ENCODE measurements around the gene ABLIM2.

ABLIM2 gene

DNA sequence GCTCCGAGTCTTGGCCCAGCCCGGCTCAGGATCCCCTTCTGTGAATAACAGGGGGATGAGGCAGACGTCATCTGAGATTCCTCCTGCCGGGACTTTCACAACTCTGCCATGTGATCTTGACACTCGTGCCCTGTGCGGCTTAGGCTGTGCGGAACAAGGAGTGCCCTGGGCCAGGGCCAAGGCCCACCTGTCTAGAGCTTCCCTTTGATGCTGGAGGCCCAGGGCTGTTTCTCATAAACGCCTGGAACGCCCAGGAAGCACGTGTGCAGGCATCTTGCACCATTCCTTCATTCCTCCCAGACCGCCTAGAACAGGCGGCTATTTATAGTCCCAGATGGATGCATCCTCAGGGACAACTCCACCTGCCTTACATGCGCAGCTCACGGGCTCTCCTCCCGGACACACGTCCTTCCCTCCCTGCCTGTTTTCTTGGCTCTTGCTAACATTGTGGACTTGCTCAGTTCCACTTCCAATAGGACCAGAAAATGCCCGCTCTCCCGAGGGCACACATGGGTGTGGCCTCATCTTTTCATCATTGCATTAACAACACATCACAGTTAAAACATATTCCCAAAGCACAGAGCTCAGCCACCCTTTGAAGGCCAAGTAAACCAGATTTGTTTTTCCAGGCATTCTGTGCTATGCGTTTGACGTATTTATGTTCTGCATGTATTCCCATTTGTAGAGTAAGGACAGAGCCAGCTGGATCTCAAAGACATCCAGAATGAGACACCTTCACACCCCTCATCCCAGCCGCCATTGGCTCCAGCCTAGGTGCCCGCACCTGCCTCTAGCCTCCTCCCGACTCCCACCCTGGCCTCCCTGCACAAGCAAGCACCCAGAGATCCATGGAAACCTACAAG lies 57.2 kb downstream of the ABLIM2 start:
- no peak for DNase-seq

DNA sequence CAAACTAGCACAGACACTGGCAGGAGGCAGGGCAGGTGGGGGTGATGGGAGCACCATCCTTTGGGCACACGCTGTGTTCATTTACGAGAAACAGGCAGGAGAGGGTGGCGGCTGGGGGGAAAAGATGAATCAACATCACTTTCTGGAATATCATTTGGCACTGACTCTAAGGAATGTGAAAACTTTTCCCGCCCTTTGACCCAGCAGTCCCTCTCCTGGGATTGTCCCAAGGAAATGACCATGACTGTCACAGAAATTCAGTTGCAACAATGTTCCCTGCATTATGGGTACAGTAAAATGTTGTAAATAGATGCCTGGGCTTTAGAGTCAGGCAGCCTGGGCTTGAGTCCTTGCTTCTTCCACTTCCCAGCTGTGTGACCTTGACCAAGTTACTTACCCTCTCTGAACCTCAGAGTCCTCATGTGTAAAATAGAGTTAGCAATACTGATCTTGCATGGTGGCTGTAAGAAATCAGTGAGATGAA lies 58.6 kb downstream of the ABLIM2 start:
- no peak for DNase-seq

DNA sequence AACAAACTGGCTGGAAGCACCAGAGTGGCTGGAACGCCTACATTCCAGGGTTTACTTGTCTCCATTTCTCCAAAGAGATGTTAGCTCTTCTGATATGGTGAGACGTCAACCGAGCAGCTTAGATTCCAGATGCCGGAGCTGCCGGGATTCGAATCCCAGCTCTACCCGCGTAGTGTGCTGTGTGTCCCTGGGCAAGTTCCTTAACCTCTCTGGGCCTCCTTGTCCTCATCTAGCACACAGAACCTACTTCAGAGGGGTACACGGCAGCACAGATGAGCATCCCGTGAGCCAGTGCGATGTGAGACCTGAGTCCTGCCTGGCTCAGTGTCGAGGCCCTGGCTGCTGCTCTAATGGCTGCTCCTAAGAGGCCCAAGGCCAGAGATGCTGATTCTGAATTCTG lies 60.1 kb downstream of the ABLIM2 start:
- DNase-seq: no peak

DNA sequence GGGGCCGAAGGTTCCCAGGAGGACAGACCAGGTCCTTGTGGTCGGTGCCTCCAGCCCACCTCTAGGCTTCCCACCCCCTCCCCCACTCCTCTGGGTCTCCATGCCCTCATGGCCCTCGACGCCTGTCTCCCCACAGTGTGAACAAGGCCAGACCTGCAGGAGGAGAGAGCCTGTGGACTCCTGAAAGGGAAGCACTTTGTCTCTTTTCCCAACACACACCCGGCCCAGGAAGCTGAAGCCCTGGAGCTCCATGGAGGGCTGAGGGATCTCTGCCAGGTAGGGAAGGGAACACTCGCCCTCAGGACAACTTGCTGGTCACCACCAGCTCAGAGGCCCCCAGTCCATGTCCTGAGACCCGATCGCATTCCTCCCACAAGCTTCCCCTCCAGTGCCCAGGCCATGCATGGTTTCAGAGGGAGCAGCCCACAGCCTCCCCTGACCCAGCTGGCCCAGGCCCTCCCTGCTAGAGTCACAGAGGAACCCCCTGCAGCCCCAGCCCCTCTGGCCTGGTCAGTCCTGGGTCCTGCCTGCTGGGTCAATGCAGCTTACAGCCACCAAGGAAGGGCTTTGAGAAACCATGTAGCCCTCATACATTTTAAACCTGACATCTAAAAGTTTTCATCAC lies 60.8 kb downstream of the ABLIM2 start:
- DNase-seq: no peak

DNA sequence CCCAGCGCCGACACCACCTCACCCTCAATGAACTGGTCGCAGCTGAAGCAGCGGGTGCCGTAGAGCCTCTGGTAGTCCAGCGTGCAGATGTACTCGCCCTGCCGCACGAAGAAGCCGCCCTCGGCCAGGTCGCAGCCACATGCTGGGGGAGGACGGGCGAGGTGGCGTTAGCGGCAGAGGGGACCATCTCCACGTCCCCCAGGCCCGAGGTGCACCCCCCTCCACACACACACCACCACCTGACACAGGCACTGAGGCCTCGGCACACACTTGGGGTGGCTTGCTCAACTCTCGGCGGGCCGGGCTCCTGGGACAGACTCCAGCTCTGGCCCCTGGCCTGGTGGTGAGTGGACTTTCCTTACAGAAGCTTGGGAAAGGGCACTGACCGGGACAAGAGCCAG lies 61.5 kb downstream of the ABLIM2 start:
- DNase-seq: no peak

DNA sequence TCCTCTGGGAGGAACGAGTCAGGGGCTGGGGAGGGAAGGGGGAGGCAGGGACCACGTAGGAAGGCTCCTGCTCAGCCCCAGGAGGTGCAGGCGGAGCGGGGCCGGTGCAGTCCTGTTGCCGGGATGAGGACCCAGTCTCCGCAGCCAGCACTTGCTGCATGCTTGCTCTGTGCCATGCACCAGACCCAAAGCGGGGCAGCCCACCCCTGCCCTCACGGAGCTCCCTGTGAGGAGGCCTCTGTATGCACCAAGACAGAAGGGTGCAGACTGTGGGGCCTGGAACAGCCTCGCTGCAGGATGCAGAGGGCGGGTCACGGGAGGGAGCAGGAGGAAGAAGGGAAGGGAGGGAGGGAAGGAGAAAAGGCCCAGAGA lies 61.9 kb downstream of the ABLIM2 start:
- no peak for DNase-seq

DNA sequence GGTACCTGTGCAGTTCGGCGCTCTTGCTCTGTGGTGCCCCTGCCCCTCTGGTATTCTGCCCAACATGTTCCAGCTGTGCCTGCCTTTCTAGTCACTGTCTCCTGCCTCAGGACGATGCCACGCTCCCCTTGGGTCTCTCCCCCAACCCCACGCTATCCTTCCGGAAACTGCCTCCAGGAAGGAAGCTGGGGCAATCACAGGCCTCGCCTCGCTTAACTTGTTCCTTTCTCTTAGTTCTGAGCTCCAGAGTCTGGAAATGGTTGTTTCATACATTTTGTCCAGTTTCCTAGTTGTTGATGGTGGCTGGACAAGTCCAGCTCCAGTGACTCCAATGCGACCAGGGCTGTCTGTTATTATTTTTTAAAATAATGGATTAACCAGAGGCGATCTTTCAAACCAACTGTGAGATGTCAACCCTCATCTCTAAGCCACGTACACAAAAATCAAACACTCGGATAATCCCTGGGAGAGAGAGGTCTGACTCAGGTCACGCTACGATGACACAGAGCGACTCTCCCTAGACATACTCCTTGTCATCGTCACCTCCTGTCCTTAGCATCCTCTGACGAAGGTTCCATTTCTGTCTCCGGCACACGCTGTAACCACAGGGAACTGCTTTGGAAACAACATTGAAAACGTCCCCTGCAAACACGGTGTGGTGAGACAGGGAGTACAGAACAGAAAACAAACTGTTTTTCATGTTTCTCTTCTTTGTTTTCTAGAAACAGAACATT lies 62.5 kb downstream of the ABLIM2 start:
- DNase-seq: no peak

DNA sequence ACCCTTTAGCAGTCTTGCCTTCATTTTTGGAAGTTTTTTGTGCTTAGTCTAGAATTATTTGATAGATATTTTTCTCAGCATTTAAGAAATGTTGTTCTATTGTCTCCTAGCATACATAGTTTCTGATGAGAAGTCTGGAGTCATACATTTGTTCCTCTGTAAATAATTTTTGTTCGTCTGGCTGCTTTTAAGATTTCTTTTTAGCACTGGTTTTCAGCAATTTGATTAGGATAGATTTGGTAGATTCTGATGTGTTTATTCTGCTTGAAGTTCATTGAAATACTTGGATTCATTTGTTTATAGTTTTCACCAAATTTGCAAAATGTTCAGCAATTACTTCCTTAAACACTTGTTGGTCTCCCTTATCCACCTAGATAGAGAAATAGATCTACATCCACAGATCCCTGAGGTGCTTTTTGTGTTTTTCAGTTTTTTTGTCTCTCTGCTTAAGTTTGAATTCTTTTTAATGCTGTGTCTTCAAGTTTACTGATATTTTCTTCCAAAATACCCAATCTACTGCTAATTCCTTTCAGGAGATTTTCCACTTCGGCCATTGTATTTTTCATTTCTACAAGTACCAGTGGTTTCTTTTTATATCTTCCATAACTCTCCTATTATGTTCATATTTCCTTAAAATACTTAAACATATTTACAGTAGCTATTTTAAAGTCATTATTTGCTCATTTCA lies 64.9 kb downstream of the ABLIM2 start:
- DNase-seq: no peak

DNA sequence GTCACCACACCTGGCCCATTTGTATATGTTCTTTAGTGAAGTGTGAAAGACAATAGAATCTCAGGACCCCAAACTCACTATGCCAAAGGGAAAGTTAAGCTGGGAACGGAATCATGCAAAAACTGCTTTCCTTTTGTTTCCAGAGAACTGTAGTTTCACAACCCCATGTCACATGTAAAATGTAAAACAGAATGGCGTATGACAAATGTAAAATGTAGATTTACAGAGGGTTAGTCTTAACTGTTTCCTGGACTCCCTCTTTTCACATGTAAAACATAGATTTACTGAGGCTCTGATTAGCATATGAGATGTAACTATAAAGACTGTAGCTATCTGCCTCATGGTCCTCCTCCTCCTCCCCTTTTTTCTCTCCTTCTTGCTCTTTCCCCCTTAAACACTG lies 66.3 kb downstream of the ABLIM2 start:
- DNase-seq: no peak

DNA sequence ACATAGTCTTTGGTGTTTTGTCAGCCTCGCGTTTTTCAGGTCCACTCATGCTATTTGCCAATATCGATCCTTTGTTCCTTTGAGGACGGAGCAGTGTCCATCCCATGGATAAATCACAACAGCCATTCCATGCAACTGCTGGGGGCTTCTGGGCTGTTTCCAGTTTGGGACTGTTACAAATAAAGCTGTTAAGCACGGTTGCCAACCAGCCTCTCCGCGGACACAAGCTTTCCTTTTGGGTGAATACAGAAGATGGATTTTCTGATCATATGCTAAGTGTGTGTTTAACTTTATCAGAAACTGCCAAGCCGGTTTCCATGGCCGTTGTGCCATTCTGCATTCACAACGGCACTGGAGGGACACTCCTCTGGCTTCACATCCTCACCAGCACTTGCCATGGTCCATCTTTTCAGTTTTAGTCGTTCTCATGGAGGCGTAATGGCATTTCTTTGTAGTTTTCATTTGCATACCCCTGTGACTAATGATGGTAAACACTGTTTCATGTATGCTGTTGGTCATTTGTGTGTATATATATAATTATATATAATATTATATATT lies 67.8 kb downstream of the ABLIM2 start:
- no peak for DNase-seq

DNA sequence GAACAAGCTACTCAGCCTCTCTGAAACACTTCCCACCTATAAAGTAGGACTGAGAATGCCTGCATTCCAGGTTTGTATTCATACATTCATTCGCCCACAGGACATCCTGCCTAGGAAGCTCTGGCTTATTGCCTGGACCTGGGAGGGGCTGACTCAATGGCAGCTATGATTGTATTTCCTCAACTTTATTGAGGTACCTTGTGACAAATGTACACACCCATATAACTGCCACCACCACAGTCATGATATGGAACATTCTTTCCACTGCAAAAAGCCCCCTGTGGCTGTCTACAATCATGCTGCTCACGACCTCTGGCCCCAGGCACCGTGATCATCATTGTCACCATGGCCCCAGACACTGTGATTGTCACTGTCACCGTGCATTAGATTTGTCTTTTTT lies 68.3 kb downstream of the ABLIM2 start:
- DNase-seq: no peak

DNA sequence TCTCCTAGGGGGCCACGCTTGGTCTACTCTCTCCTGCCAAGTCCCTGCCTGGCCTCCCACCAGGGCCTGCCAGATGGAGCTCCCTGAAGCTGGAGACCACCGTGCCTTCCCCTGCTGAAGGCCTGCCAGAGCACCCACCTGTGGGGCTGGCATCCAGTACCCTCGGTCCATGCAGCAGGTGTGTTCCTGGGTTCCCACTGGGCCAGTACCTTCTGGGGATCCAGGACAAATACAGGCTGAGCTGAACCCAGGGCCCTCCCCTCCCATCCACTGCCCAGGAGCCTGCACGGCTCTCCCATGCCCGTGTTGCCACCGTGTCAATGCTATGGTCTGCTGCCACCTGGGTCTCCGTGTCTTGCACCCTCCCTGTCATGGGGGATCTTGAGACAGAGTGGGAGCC lies 68.8 kb downstream of the ABLIM2 start:
- no peak for DNase-seq

DNA sequence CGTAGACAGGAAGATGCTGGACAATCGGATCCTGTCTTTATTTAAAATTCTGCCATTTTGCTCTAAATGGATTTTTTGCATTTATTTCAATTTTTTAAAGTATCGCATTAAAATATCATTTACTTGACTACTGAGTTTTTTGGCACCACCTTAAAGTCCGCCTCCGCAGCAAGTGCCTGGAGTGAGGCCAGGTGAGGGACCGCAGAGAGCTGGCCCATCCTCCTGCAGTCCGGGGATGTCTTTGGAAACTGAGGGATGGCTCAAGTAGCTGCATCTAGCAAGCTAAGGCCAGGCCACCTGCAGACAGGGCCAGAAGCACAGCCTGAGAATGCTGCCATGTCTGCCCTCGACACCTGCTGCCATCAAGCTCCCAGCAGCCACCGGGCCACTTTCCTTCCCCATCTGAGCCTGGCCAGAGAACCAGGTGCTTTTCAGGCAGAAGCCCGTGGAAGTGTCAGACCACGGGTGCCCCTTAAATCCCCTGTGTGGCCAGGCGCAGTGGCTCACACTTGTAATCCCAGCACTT lies 69.6 kb downstream of the ABLIM2 start:
- DNase-seq: no peak

DNA sequence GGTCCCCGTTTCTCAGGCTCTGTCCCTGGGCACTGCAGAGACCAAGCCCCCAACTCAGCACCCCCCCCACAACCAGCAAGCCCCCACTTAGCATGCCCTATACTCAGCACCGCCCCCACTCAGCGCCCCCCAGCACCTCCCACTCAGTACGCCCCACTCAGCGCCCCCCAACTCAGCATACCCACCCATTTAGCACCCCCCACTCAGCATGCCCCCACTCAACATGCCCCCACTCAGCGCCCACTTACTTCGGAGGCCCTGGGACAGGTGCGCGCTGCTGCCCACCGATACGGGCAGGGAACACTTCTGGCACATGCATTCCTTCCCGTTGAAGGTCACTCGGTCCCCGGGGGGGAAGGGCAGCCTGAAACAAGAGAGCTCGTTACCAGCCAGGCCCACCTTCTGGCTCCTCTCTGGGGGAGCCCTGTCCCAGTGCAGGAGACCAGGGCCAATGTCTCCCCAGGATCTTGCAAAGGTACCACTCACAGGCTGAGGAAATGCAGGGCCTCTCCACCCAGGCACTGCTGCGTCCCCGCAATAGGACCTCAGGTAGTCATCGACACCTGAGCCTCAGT lies 70.6 kb downstream of the ABLIM2 start:
- DNase-seq: no peak

DNA sequence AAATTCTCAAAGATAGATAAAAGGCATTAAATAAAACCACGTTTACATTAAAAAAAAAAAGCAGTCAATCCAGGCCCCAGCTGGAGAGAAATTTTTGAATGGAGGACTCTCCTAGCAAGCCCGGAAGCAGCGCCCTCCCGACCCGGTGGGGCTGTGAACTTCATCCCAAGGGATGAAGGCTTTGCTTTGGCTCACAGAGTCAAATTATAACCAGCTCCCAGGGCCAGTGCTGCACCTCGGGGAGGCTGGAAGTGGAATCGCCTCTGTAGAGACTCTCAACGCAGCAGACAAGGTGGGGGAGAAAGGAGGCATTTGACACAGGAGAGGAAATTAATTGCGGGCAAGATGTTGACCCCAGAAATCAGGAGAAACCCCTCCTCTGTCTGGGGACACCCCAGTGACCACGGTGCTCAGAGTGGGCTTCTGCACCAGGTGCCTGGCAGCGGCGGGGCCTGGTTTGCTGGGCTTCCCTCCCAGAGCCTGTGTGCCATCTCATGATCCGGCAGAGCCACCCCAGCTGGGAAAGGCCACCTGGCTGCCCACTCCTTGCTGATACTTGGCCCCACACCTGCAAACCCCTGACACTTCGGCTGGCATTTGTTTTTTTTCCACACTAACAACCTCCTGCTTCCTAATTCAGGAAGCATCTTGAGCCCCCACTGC lies 71.7 kb downstream of the ABLIM2 start:
- DNase-seq: no peak

DNA sequence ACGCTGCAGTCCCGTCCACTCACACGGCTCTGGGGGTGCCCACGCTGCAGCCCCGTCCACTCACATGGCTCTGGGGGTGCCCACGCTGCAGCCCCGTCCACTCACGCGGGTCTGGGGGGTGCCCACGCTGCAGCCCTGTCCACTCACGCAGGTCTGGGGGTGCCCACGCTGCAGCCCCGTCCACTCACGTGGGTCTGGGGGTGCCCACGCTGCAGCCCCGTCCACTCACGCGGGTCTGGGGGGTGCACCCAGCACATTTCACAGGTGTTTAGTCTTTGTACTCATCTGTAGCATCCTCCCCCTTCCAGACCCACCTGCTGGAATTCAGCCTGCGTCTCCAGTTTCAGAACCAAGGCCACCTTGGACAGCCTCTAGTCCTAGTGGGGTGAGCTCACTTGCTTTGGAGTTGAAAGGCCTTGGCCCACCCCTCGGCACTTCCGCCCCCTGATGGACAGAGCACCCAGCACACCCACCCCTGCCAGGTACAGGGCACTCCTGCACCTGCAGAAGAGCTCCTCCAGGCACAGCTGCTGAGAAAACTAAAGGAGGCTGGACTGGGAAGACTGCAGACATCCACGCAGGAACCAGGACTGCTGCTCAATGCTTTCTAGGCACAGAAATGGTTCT lies 73.0 kb downstream of the ABLIM2 start:
- no peak for DNase-seq

DNA sequence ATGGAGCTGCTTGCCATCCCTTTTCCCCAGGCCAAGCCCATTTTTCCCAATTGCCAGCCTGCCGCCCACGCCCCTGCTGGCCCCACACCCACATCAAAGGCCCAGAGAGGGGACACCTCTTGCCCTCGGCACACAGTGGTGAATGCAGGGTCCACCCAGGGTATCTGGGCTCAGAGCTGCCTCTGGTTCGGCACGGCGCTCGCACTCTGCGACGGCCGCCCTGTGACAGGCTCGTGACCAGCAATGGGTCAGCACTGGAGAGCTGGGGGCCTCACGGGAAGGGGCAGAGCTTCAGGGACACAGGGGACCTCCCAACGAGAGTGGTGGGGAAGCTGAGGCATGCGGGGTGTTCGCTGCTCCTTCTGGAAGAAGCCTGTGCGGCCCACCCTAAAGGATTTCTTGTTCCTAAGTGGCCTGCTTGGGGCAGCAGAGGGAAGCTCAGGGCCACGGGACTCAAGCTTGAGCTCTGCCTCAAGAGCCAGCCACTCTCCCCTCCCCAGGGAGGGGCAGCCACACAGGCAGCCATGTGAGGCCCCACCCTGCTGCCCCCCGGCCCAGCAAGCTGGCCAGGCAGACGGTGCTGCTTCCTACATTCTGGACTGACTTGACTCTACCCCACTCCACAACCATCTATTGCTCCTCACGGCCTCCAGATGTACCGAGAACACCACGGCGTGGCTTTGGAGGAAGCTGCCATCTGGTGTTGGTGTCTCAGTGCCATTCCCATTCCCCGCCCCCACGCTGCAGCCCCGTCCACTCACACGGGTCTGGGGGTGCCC lies 73.7 kb downstream of the ABLIM2 start:
- no peak for DNase-seq

DNA sequence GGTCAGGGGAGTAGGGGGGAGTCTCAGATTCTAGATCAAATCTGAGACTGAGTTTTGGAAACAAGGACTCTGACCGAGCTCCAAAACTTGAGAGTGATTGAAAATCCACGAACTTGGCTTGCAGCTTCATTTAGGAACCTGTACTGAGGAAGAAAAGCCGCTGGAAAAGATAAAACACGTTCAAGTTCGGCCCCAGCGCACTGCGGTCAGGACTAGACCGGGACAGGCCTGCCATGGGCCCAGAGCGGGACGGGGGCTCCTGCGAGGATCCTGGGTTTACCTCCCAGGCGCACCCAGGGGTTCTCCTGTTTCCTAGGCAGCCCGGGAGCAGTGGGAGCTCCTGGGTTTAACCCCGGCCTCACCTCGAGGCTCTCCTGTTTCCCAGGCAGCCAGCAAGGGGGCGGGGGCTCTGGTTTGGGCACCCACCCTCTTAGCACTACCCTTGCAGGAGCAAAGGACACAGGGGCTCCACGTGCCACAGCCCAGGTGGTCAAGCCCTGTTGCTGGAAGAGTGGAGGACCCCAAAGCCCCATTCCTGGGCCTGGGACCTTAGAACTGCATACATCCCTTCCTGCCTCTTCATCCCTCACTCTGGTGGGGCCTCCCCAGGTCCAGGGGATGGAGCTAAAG lies 74.5 kb downstream of the ABLIM2 start:
- DNase-seq: no peak

DNA sequence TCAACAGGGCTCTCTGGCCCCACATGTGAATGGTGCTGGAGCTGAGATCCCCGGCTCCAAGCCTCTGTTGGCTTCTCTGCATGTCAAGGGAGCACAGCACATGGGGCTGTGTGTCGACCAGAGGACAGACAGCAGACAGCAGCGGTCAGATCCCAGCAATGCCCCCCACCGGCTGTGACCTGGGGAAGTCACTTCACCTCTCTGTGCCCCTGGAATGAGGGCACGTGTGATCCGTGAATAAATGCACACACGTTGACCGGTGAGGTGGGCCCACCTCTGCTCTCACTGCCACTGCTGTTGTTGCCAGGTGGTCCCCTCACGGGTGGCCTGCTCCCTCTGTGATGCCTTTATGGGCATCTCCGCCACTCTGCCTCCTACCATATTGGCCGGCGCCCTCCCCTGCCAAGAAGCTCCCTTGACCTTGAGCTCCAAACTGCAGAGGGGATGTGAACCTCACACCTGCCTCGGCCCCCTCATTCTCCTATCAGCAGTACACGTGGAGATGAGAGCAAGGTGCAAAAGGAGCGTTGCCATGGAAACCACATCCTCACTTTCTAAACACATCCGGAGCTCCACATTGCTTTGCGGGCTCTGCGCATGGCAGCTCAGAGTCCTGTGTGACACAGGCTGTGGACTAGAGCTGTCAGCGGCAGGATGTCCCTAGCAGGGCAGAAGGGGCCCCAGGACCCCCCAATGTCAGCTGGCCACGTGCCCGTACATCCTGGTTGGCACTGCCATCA lies 75.4 kb downstream of the ABLIM2 start:
- no peak for DNase-seq
